ENCODE data around the gene OR51B6. TPM values are rescaled to one million over a fixed set of nuclear protein-coding genes. Genes with fewer than 3 reads are reported as not detected.

Gene OR51B6
- not detected for total RNA-seq

GRCh38 chr11:5351208-5351607 is at the start of gene OR51B6:
Gene OR51B6 (plus strand): TSS chr11:5351508. CDS start chr11:5351508, 0 bp downstream.
- no peaks in the 10 kb centered on the region for H3K27me3 ChIP-seq
- WGBS, 2 donors (ENCODE audit: low coverage in 1 of 2): 47 to 82% methylated on average over 1 of the region's 1 CpG
- no peak within 1 kb of the TSS for H3K27ac ChIP-seq
- H3K9me3 ChIP-seq: no peaks in the 10 kb centered on the region
- H3K36me3 ChIP-seq: no peaks in the 10 kb centered on the region
- ATAC-seq: no peak
- H3K4me3 ChIP-seq: no peak within 1 kb of the TSS
- no peaks in the 10 kb centered on the region for H3K4me1 ChIP-seq
- TF ChIP-seq CTCF (IDR thresholded peaks at IDR 0.05) (no peak), POLR2AphosphoS5 (IDR thresholded peaks at IDR 0.05) (no peak), POLR2A (IDR thresholded peaks at IDR 0.05) (no peak), EP300 (IDR thresholded peaks at IDR 0.05) (no peak)

- TF ChIP-seq POLR2AphosphoS5 (IDR thresholded peaks at IDR 0.05) (no peak), POLR2A (IDR thresholded peaks at IDR 0.05) (no peak), EP300 (IDR thresholded peaks at IDR 0.05) (no peak), CTCF (IDR thresholded peaks at IDR 0.05) (no peak)
- no peak within 1 kb of the TSS for H3K27ac ChIP-seq
- no peaks in the 10 kb centered on the region for H3K36me3 ChIP-seq
- no peak for ATAC-seq
- H3K4me3 ChIP-seq: no peak within 1 kb of the TSS
- 61 to 71% methylated on average over 2 of the region's 2 CpGs for WGBS, 2 donors (ENCODE audit: low coverage in 1 of 2)
- H3K9me3 ChIP-seq: no peaks in the 10 kb centered on the region
- no peaks in the 10 kb centered on the region for H3K27me3 ChIP-seq
- no peaks in the 10 kb centered on the region for H3K4me1 ChIP-seq
These were observed 49.5 kb upstream of the OR51B6 start, which contains the start of gene OR51B4 for GRCh38 chr11:5301846-5302245. Gene OR51B4 (minus strand): TSS chr11:5301946. CDS start chr11:5301946, 0 bp downstream.

- Histone ChIP-seq H3K27me3 (no peaks in the 10 kb centered on the region), H3K27ac (no peak overlapping the region), H3K9me3 (no peaks in the 10 kb centered on the region), H3K4me1 (no peaks in the 10 kb centered on the region), H3K4me3 (no peak overlapping the region), H3K36me3 (no peaks in the 10 kb centered on the region)
- 71 to 75% methylated on average over 5 of the region's 5 CpGs for WGBS, 2 donors (ENCODE audit: low coverage in 1 of 2)
- TF ChIP-seq POLR2A (IDR thresholded peaks at IDR 0.05) (no peak), POLR2AphosphoS5 (IDR thresholded peaks at IDR 0.05) (no peak), CTCF (IDR thresholded peaks at IDR 0.05) (no peak), EP300 (IDR thresholded peaks at IDR 0.05) (no peak)
- no peak for ATAC-seq
These were observed 47.7 kb upstream of the OR51B6 start for GRCh38 chr11:5303626-5304025.

GRCh38 chr11:5304046-5304445 is 47.3 kb upstream of the OR51B6 start:
- Histone ChIP-seq H3K27ac (no peak overlapping the region), H3K27me3 (no peaks in the 10 kb centered on the region), H3K9me3 (no peaks in the 10 kb centered on the region), H3K4me1 (no peaks in the 10 kb centered on the region), H3K36me3 (no peaks in the 10 kb centered on the region), H3K4me3 (no peak overlapping the region)
- ATAC-seq: no peak
- TF ChIP-seq EP300 (IDR thresholded peaks at IDR 0.05) (no peak), CTCF (IDR thresholded peaks at IDR 0.05) (no peak), POLR2A (IDR thresholded peaks at IDR 0.05) (no peak), POLR2AphosphoS5 (IDR thresholded peaks at IDR 0.05) (no peak)
- 67 to 100% methylated on average over 1 of the region's 1 CpG for WGBS, 2 donors (ENCODE audit: low coverage in 1 of 2)

GRCh38 chr11:5307256-5308019 is 43.9 kb upstream of the OR51B6 start:
- H3K4me1 ChIP-seq: no peaks in the 10 kb centered on the region
- 84 to 86% methylated on average over 2 of the region's 2 CpGs for WGBS, 2 donors (ENCODE audit: low coverage in 1 of 2)
- ATAC-seq: no peak
- H3K27ac ChIP-seq: no peak overlapping the region
- no peaks in the 10 kb centered on the region for H3K9me3 ChIP-seq
- no peaks in the 10 kb centered on the region for H3K27me3 ChIP-seq
- no peak overlapping the region for H3K4me3 ChIP-seq
- TF ChIP-seq EP300 (IDR thresholded peaks at IDR 0.05): no peak
- no peaks in the 10 kb centered on the region for H3K36me3 ChIP-seq

Measured in gastroesophageal sphincter (tissue), 4 donors.